ENCODE results near the gene GGT1.
"Not testable (repeated sequence)": the region's sequence is repeated elsewhere in the genome, so short reads cannot be mapped to it uniquely, and the experiment has no call there.

The GGT1 gene

DNA sequence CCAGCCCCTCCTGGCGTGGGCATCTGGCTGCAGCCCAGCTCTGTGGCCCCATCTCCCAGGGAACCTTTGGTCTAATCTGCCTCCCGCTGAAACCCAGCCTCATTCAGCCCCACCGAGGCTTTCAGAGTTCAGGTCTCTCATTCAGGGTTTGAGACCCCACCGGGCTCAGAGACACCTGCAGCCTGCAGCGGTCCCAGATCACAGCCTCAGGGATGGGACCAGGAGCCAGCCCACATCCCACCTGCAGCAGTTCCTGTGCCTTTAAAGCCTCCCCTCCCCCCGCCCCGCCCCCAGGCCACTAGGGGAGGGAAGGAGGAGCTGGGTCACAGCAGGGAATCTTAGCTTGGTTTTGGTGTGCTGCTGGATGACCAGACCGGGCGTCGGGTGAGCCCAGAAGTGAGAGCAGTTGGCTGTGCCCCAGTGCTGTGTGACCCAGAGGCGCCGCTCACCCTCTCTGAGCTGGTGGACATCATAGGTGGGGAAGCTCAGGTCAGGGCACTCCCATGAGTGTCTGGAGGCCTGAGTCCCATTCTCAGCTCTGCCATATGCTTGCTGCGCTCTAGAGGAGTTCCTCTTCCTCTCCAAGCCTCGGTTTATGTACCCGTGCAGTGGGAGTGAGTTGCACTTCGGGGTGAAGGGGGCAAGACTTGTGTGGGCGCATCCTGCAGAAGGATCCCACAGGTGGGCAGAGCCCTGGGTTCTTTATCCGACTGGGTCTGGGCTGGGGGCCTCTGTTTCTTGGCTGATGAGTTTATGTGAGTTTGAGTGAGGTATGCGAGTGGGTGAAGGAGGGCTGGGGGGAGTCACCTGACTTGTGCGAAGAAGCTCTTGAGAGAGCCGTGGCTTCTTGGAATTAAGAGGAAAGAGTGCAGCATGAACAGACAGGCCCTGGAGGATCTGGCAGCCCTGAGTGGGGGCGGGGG, at the start of gene GGT1:
Gene GGT1 (plus strand): TSS at position 347 of the 923 bp plus-strand sequence. CDS start 7,889 bp downstream, outside the sequence.
- DNase-seq, result not testable (repeated sequence)

- no peak for DNase-seq
These were observed 49.2 kb upstream of the GGT1 start for GRCh38 chr22:24553597-24554312.

- peak; percentile 44 for DNase-seq
These were observed 48.5 kb upstream of the GGT1 start, which contains the start of gene GUCD1 for GRCh38 chr22:24554313-24555164. GUCD1 (minus strand) TSS chr22:24555138; CDS start chr22:24554991, 147 bp downstream.

DNA sequence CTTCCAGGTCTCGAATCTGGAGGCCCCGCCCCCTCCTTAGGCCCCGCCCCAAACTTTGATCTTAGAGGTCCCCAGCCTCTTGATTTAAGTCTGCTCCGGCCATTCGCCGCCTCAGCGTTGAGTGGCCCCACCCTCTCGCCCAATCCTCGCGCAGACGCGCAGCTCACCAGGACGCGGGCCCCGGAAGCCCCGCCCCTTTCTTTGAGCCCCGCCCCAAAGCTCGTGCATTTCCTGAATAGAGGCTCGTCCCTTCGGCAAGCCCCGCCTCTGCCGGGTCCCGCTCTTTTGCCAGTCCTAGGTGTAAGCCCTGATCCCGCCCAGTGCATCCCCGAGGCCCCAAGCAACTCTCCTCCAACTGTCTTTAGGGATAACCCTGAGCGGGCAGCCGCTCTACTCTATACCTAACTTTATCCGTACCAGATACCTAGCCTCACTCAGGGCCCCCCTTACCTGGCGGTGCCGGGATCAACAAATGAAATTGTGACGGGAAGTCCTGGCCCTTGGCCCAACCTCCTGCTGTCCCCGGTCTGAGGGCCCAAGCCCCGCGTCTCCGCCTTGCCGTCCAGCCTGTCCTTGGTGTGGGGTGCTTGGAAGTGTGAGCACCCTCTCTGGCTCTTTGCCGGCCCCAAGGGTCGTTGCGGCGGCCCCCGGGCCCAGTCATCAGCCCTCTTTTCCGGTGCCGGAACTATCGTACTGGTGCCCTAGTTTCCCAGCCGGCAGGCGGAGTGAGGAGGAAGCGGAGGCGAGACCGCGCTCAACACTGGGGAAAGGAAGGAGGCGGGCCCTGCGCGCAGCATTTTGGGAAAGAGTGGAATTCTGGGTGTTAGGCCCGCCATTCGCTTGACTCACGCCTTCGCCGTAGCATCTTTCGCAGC, 47.6 kb upstream of the GGT1 start, which contains the start of gene SNRPD3:
Gene SNRPD3 (plus strand): TSS at position 835 of the 875 bp plus-strand sequence. CDS start 1,676 bp downstream, outside the sequence.
- peak; percentile 99 for DNase-seq

- DNase-seq, result no peak
These were observed 43.5 kb upstream of the GGT1 start for GRCh38 chr22:24559471-24559870.

GRCh38 chr22:24563246-24563645, 39.7 kb upstream of the GGT1 start:
- DNase-seq, result no peak

GRCh38 chr22:24564376-24565058, 38.5 kb upstream of the GGT1 start:
- DNase-seq, result no peak

DNA sequence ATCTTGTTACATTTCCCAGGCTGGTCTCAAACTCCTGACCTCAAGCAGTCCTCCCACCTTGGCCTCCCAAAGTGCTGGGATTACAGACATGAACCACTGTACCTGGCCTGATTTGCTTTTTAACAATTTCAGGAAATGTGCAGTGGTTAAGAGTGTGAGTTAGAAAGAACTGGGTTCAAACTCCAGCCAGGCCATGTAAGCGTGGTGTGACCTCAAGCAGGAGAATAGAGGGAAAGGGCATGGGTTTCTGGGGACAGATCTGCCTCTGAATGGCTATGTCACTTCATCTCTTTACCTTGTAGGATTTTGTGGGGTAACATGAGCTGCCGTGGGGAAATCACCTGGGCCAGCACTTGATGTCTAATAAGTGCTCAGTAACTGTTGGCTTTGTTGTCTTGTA, 37.9 kb upstream of the GGT1 start:
- no peak for DNase-seq

GRCh38 chr22:24566899-24567511, 36.0 kb upstream of the GGT1 start:
- no peak for DNase-seq

DNA sequence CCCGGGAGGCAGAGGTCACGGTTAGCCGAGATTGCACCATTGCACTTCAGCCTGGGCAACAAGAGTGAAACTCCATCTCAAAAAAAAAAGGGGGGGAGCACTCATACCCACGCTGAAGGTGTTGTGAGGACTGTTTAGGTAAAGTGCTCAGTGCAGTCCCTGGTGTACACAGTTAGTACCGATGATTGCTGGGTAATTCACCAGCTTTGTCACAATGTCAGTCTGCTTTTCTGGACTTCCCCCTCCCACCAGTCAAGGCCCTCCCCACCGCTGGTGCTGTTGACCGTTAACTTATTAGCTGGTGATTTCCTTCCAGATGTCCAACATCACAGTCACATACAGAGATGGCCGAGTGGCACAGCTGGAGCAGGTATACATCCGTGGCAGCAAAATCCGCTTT, 35.3 kb upstream of the GGT1 start:
- DNase-seq, result no peak

DNA sequence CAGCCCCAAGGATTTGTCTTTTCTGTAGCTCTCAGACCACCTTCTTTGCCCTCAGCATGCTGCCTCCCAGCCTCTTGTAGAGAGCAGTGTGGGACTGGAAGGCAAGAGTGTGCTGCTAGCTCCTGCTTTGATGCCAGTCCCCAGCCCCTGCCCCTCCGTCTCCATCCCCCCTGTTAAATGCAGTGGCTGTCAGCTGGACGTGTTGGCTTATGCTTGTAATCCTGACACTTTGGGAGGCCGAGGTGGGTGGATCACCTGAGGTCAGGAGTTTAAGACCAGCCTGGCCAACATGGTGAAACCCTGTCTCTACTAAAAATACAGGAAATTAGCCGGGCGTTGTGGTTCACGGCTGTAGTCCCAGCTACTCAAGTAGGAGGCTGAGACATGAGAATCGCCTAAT, 31.7 kb upstream of the GGT1 start:
- no peak for DNase-seq

DNA sequence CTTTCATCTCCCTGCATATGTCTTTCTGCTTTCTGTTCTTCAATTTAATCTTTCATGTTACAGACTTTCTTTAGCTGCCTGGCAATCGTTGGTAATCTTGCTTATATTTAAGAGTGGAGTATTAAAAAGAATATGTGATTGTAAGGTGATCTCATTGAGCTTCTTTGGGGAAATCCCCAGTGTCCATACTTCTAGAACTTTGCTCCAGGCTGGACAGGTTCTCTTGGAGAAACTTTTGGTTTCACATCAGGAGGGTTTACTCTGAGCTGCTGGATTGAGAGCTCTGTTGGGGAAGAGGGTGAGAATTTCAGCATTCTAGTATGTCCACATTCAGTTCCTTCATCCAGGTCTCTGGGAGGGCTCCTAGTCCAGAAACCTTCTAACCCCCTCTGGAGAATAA, 26.2 kb upstream of the GGT1 start:
- DNase-seq, result no peak

DNA sequence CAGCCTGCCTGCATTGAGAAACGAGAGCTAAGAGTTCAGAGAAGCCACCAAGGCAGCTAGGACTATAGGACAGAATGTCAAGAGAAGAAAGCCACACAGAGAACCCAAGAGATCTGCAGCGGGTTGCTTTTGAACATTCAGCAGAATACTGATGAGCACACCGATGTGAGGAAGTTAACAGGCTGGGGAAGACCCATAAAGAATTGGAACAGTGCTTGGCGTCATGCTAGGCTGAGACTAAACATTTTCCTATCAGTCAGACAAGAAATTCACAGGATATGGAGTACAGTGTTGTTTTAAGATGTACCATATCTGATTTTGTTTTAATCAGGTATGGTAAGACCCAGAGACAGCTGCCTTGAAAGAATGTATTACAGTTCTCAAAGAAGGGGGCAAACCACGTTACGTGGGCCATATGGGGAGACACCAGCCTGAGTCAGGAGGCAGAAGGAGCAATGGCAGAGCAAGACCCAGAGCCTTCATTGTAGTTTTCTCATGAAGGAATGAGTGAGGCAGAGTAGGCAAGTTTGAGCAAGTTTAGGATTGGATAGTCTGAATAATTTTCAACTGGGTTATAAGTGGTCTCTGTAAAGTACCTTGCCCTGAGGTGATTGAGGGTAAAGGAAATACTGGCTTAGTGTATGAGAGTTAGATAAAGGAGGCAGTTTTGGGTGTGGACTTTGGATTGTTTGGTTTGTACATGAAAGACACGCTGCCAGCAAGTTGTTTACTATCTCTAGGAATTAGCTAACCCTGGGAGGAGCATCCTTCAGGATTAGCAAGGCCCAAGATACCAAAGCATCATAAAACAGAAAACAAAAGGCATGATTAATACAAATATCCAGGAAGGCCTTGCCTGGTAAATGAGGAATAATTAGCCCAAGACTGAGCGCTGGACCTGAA, 24.4 kb upstream of the GGT1 start:
- DNase-seq, result no peak

- DNase-seq, result no peak
These were observed 23.8 kb upstream of the GGT1 start for GRCh38 chr22:24579258-24579601.

GRCh38 chr22:24580276-24580675, 22.7 kb upstream of the GGT1 start:
- peak; percentile 64 for DNase-seq

DNA sequence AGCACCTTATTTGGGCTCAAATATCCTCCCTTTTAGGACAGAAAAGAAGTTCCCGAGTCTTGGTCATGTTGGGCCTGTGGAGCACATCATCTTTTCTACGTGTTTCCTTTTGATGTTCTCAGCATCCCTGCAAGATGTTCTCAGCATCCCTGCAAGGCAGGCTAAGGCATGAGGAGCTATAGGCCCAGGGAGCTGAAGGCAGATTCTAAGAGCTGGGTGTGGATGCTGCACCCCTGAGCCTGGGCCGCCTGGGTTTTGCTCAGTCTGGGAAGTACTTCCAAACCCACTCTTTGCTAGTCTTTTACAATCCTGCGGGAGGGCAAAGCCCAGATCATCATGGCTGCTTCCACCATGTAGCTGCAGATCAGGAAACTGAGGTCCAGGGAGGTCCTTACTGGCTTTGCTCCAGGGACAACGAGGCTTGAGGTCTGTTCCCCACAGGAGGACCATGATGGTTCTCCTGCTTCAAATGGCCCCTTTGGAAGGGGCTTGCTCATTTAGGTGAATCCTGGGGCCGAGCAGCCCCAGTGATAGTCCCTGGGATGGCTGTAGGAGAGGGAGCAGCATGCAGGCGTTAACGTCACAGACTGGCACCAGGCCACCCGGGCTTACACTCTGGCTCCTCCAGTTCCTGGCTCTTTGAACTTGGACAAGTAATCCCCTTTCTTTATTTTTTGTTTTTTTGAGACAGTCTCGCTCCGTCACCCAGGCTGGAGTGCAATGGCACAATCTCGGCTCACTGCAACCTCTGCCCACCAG, 20.8 kb upstream of the GGT1 start:
- DNase-seq, result no peak

DNA sequence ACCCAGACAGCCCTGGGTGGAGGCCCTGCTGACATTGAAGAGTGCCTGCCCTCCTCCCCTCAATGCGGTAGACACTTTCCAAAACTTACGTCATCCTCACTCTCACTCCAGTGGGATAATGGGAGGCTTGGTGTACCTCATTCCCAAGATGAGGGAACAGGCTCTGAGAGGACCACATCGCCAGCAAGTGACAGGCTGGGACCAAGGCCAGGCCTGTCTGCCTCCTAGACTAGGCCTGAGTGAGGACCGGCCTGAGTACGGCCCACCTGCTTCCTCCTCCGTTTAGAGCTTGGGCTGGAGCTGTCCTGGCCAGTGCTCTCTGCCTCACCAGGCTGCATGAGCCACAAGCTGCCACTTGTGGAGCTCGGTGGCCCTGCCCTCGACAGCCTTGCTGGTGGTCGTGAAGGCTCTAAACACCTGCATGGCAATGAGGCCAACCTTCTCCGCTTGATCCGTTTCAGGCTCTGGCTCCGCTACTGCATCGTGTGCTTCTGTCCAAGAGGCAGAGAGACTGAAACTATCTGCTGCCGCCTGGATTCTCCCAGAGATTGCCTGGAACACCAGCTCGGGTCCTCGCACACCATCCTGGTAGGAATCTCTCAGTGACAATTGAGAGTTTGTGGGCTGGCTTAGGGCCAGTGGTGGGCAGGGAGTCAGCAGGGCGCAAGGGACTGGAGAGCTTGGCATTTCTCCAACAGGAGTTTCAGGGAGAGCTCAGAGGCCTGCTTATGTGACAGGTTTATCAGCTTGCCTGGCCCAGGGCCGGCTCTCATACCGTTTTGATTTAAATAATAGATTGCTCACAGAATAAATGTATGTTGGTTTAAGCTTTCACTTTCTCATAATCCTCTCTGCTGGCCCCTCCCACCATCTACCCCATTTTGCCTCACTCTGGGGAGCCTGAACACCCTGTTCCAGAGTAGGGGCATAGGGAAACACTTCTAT, 19.5 kb upstream of the GGT1 start:
- DNase-seq, result peak; percentile 14
